GM19467 (cell line): ENCODE data around the gene FAM117B.
"Not testable (repeated sequence)": the region's sequence is repeated elsewhere in the genome, so short reads cannot be mapped to it uniquely, and the experiment has no call there.

ENCODE experiments used
- ATAC-seq: cut with Tn5 transposase; IDR thresholded peaks from one replicate; pipeline ENCODE4 v1.9.1; 2021; ENCODE audit warnings: mild to moderate bottlenecking, moderate library complexity; ENCODE audit not compliant: unreplicated experiment

The FAM117B gene

GRCh38 chr2:202700075-202700901, 65.5 kb downstream of the FAM117B start:
- ATAC-seq: no peak

GRCh38 chr2:202703091-202703490, 68.3 kb downstream of the FAM117B start:
- ATAC-seq: no peak

- no peak for ATAC-seq
Observed at GRCh38 chr2:202704248-202704647, 69.5 kb downstream of the FAM117B start.

GRCh38 chr2:202705446-202706020, 70.8 kb downstream of the FAM117B start:
- ATAC-seq: no peak

GRCh38 chr2:202714971-202715935, 80.5 kb downstream of the FAM117B start:
- not testable (repeated sequence) for ATAC-seq

- ATAC-seq: no peak
Observed at GRCh38 chr2:202716114-202716718, 81.4 kb downstream of the FAM117B start.

- ATAC-seq: no peak
Observed at GRCh38 chr2:202716953-202717597, 82.3 kb downstream of the FAM117B start.

GRCh38 chr2:202717598-202718310, 83.0 kb downstream of the FAM117B start:
- ATAC-seq: no peak

- no peak for ATAC-seq
Observed at GRCh38 chr2:202718614-202719013, 83.8 kb downstream of the FAM117B start.

GRCh38 chr2:202720226-202720625, 85.5 kb downstream of the FAM117B start:
- ATAC-seq: no peak

- no peak for ATAC-seq
Observed at GRCh38 chr2:202721621-202722020, 86.9 kb downstream of the FAM117B start.

- no peak for ATAC-seq
Observed at GRCh38 chr2:202723746-202724145, 89.0 kb downstream of the FAM117B start.

- no peak for ATAC-seq
Observed at GRCh38 chr2:202726070-202726469, 91.3 kb downstream of the FAM117B start.

- no peak for ATAC-seq
Observed at GRCh38 chr2:202736826-202737225, 102.1 kb downstream of the FAM117B start.

GRCh38 chr2:202743613-202744012, 108.8 kb downstream of the FAM117B start:
- ATAC-seq: no peak

- no peak for ATAC-seq
Observed at GRCh38 chr2:202749477-202749876, 114.7 kb downstream of the FAM117B start.

GRCh38 chr2:202750763-202751427, 116.1 kb downstream of the FAM117B start:
- no peak for ATAC-seq

GRCh38 chr2:202752071-202752470, 117.3 kb downstream of the FAM117B start:
- ATAC-seq: no peak

- ATAC-seq: no peak
Observed at GRCh38 chr2:202754936-202755335, 120.2 kb downstream of the FAM117B start.
